GM12891 (cell line): Measurements from ENCODE around the gene ARID1B.

Source experiments
- DNase-seq: peaks from one replicate; pipeline ENCODE4 v3.0.0; 2011; ENCODE audit warnings: low spot score; ENCODE audit not compliant: insufficient read length
- FAIRE-seq: peaks from 2 replicates; lab custom pipeline; 2011; peaks lifted over from hg19 to GRCh38; lab: Jason Lieb, UNC
- PAX5 ChIP-seq: IDR thresholded peaks from 2 replicates; pipeline ENCODE4 v1.6.1; 2011; ENCODE audit warnings: low read length, moderate library complexity, mild to moderate bottlenecking; ENCODE audit not compliant: insufficient read depth, severe bottlenecking
- POLR2A ChIP-seq: IDR thresholded peaks from 2 replicates; pipeline ENCODE4 v1.6.1; 2011; ENCODE audit warnings: low read depth, low read length, control low read depth
- POLR2AphosphoS5 ChIP-seq: IDR thresholded peaks from 2 replicates; pipeline ENCODE4 v1.6.1; 2011; ENCODE audit warnings: low read depth, low read length, control low read depth
- POU2F2 ChIP-seq: IDR thresholded peaks from 2 replicates; pipeline ENCODE4 v1.6.1; 2011; ENCODE audit warnings: low read depth, mild to moderate bottlenecking, control low read depth, low read length, moderate library complexity
- SPI1 ChIP-seq: IDR thresholded peaks from 2 replicates; pipeline ENCODE4 v1.6.1; 2011; ENCODE audit warnings: low read depth, low read length, control low read depth
- TAF1 ChIP-seq: IDR thresholded peaks from 2 replicates; pipeline ENCODE4 v1.6.1; 2011; ENCODE audit warnings: low read depth, low read length, control low read depth

The ARID1B gene

DNA sequence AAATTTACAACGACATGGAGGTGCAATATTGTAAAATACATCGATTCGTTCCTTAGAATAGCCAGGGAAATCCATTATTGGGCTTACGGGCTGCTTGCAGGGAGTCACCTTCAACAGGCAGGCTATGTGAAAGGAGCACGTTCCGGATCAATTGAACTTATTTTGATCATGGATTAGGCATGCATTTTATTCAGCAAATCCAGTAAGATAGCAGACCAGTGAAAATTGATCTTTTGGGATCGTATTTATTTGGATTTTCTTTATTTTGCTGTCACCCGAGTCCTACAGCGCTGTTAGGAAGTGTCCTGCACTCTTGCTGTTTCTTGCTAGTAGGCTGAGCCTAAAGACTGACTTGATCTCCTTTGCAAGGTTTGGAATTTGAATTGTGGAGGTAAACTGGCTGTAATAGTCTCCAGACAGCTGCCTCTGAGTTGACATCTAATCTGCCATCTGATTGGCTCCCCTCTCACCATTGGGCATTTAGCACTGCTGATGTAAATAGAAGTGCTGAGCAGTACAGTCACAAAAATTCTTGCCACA is 3.0 kb downstream of the ARID1B start:
- DNase-seq (no peak), FAIRE-seq (peak; percentile 97)
- TF ChIP-seq POLR2A (peak; percentile 68; the same call in 1 of the 2 replicates), TAF1 (no peak)

DNA sequence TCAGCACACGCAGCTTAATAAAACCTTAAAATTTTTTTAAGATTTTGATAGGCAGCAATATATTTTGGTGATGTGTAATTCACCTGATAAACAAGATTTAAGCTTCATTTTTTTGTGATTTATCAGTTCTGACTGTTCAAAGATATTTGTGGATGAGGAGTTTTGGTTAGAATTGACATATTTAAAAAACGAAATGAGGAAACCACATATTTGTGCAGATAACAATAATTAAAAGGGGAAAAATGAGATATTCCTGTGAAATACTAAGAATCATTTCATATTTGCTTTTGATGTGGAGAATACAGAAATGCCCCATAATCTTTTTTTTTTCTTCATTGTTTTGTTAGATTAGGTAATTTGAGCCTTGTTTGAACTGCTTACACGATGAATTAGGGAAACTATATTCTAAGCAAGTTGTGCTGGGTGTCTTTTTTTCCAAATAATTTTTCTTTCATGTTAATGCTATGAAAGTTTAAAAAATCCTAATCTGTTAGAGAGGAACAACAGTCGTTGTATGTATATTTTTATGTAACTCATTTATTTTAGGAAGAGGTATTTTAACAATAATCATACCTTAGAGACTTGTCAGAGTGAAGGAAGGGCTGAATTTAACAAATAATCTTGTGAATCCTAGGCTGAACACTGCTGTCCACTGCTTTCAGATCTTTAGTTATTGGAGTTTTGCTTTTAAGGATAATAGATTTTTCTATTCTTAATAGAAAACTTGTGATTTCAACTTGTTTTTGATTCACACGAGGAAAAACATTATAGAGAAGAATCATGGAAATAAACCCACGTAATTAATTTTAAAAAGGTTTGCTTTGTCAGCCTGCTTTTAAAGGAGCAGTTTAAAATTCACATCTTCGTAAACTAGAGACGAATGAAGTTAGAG is 4.0 kb downstream of the ARID1B start:
- no peak for TF ChIP-seq POU2F2
- no peak for DNase-seq
- no peak for FAIRE-seq

DNA sequence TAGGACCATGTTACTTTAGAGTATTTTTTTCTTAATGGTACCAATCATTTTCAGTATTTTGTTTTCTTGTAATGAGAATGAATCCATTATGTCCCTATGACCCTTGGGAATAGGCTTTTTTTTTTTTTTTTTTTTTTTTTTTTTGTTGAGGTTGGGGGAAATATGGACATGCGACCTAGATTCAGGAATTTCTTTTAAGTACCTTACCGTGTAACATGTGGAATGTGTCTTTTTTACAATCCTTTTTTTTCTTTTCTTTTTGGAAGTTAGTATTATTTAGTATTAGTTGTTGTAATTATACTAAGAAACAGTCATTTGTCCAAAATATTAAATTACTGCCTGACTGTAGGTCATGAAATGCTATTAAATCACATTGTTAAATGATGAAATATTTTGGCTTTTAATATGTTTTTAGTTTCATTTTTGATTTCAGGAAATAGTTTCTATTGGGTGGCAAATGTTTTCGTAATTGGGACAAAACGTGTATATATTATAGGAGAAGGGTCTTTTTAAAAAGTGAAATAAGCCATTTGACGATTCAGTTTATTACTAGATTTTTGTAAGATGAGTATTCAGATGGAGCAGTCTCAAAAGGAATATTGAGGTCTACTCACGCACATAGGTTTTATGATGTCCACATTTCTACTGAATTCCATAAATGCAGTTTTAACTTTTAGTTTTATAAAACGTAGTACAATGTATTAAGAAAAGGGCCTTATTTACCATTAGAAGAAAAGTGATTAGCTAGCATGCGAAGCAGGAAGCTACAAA is 4.9 kb downstream of the ARID1B start:
- FAIRE-seq (peak; percentile 66), DNase-seq (no peak)
- no peak for TF ChIP-seq PAX5
- TF ChIP-seq SPI1: no peak
- no peak for TF ChIP-seq POU2F2
- TF ChIP-seq TAF1: no peak
- TF ChIP-seq POLR2AphosphoS5: no peak
- no peak for TF ChIP-seq POLR2A

DNA sequence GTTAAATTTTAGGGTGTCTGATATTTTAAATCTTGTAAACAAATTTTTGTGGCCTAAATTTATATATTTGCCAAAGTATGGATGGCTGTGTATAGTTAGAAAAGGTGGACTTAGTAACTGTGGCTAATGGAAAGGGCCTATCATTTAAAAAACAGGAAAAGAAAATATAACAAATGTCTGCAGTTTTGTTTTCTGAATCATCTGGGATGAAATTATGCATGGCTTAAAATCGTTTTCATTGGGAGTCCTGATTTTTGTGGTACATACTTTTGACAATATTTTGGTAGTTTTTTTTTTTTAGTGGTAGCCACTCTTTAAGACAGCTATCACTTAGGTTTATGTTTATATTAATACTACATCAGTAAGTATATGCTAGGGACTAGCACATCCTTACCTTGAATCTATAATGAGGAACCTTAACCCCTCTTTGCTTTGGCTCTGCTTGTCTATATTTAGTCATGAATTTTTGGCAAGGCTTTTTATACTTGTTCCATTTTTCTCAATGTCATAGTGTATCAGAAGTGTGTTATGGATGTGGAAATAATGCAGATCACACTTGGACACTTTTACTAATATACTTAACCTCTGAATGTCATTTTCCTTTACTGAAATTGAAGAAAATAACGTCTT is 5.6 kb downstream of the ARID1B start:
- TF ChIP-seq POLR2AphosphoS5: no peak
- TF ChIP-seq TAF1: no peak
- TF ChIP-seq POU2F2: no peak
- TF ChIP-seq POLR2A: no peak
- no peak for TF ChIP-seq PAX5
- no peak for TF ChIP-seq SPI1
- FAIRE-seq (no peak), DNase-seq (no peak)

DNA sequence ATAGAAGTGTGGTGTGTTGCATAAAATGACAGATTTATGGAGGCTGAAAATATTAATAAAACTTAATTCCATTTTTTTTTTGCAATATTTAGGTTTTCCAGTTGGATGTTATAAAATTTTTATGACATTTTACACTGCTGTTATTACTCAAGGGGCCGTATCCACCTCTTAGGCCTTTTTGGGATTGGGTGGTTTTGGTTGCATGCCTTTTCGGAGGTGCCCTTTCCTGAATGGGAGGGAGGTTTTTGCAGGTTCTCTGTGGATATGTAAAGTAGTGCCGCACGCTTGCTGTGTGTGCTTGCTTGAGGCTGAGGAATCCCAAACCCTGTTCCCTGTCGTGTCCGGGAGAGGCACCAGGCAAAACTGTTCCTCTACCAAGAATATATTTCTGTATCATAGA is 6.8 kb downstream of the ARID1B start:
- no peak for TF ChIP-seq POU2F2
- no peak for TF ChIP-seq POLR2AphosphoS5
- no peak for TF ChIP-seq PAX5
- no peak for TF ChIP-seq POLR2A
- no peak for TF ChIP-seq SPI1
- no peak for FAIRE-seq
- no peak for DNase-seq

DNA sequence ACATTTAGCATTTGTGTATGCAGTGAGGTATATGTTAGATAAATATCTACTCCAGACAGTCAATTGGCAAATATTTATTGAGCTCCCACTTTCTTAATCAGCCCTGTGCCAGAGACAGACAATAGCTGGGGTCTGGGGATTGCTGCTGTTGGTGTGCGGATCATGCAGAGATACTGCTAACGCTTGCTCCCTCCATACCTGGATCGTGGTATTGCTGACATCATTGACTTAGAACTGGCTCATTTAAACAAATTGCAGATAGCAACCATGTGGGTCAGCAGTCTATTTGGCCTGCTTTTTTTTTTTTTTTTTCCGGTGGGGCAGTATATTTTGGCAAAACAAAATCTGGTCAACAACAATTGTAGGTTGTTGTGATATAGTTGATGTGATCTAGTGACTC is 9.5 kb downstream of the ARID1B start:
- TF ChIP-seq TAF1 (no peak), POLR2A (no peak), SPI1 (no peak), POLR2AphosphoS5 (no peak), POU2F2 (no peak), PAX5 (no peak)
- DNase-seq: no peak
- FAIRE-seq: peak; percentile 35

DNA sequence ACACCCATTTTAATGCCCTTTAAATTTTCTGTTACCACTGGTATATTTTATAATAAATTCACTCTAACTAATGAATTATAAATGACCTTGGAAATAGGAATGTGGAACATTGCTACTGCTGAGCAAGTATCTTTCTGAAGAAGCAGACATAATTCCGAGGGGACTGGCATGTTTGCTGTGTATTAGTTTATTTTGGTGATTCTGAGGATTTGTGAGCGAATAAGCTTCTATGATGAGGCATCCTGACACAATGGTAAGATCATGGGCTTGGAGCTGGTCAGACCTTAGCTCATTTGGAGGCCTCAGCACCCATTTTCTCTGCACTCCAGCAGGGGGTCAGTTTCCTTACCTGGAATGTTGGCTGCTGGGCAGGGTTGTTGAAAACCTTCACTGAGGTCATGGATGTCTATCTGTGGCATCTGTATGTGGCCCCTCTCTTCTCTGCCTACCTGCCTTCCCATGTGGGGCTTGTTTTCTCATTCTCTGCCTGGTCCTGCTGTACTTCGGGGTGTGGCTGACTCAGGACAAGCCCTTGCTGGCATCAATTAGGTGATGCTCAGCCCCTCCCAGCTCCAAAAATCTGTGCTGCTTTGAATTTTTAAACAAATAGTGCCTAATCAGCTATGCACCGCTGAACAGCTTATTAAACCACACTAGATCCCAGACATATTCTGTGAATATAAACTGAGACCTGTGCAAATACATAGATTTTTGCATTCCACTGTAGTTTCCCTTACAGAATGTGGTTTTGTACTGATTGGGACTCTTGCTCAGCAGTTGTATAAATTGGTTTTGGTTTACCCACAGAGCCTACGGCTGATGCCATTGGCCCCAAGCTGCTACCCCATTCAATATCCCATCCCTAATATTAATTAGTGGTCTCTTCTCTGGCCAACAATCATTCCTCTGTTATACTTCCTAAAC is 10.7 kb downstream of the ARID1B start:
- no peak for TF ChIP-seq POLR2A
- no peak for TF ChIP-seq SPI1
- TF ChIP-seq PAX5: no peak
- TF ChIP-seq POU2F2: 0 out of 2 replicates have a peak, but pooled peaks have one; percentile 32
- TF ChIP-seq POLR2AphosphoS5: peak; percentile 23; the same call in 1 of the 2 replicates
- no peak for TF ChIP-seq TAF1
- DNase-seq (no peak), FAIRE-seq (peak; percentile 77)

DNA sequence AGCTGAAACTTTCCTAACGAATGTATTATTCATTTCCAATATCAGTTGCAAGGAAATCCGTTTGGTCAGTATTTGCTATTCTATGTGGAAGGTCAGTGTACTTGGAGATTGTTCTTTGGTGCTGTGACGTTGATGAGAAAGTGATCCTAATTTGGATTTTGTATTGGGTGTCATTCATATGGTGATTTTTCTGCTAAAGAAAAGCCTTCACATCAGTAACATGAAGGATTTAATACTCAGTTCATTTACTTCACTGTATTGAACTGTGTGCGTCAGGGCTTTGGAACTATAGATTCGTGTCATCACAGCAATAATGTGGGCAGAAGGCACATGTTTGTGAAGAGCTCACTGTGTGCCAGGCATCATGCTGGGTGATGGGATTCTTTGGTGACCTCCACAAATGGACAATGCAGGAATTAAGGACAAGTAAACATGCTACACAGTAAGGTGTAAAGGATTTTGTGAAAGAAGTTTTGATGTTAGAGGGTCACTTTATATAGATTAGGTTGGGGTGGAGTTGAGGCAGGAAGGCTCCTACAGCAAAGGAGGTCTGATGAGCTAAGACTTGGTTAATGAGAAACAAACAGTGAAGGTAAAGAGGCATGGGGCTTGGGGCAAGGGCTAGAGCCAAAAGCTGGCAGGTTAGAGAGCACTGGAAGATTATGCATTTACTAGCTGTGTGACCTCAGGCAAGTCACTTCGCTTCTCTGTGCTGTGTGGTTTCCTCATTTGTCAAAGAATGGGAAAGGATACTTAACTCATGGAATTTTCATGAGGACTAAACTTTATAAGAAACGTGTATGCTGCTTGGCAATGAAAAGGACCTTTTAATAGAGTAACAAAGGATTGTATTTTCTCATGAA is 12.1 kb downstream of the ARID1B start:
- FAIRE-seq (peak; percentile 55), DNase-seq (no peak)
- no peak for TF ChIP-seq POLR2A
- TF ChIP-seq TAF1: no peak
- no peak for TF ChIP-seq POLR2AphosphoS5
- no peak for TF ChIP-seq SPI1
- no peak for TF ChIP-seq PAX5
- no peak for TF ChIP-seq POU2F2
